ENCODE measurements around the gene ITGB6.

ITGB6 gene

GRCh38 chr2:160061533-160061932 is 138.5 kb downstream of the ITGB6 start:
- no peak for DNase-seq (ENCODE audit: extremely low read depth, low read depth)
- TF ChIP-seq, protein P1, sequence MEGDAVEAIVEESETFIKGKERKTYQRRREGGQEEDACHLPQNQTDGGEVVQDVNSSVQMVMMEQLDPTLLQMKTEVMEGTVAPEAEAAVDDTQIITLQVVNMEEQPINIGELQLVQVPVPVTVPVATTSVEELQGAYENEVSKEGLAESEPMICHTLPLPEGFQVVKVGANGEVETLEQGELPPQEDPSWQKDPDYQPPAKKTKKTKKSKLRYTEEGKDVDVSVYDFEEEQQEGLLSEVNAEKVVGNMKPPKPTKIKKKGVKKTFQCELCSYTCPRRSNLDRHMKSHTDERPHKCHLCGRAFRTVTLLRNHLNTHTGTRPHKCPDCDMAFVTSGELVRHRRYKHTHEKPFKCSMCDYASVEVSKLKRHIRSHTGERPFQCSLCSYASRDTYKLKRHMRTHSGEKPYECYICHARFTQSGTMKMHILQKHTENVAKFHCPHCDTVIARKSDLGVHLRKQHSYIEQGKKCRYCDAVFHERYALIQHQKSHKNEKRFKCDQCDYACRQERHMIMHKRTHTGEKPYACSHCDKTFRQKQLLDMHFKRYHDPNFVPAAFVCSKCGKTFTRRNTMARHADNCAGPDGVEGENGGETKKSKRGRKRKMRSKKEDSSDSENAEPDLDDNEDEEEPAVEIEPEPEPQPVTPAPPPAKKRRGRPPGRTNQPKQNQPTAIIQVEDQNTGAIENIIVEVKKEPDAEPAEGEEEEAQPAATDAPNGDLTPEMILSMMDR (IDR thresholded peaks at IDR 0.05; ENCODE audit: low read depth, low read length, missing control alignments): no peak
- peak overlapping the region; percentile 64 for H3K4me3 ChIP-seq (replicated peaks; ENCODE audit: low read depth, low read length)

GRCh38 chr2:160060297-160060696 is 139.8 kb downstream of the ITGB6 start:
- H3K4me3 ChIP-seq (replicated peaks; ENCODE audit: low read depth, low read length): no peak overlapping the region
- DNase-seq (ENCODE audit: extremely low read depth, low read depth): no peak
- TF ChIP-seq, protein P1 (IDR thresholded peaks at IDR 0.05; ENCODE audit: low read depth, low read length, missing control alignments): no peak

GRCh38 chr2:160057356-160057755 is 142.7 kb downstream of the ITGB6 start:
- TF ChIP-seq, protein P1 (IDR thresholded peaks at IDR 0.05; ENCODE audit: low read depth, low read length, missing control alignments): no peak
- H3K4me3 ChIP-seq (replicated peaks; ENCODE audit: low read depth, low read length): no peak overlapping the region
- DNase-seq (ENCODE audit: extremely low read depth, low read depth): no peak

DNA sequence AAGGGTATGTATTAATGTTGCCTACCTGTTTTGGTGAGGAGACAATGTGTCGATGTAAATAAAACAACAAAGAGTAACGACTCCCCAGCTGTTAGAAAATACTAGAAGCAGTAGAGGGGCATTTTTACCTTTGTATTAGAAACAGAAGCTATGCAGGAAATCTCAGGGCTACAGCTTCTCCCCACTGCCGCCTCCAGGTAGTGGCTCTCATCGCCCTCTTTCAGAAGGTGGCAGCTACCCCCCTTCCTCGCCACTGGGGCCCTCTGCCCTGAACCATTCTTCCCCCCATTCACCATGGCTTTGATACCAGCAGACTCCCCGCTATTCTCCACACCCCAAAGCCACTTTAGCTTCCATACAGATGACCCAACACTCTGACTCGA is 144.4 kb downstream of the ITGB6 start:
- TF ChIP-seq, protein P1 (IDR thresholded peaks at IDR 0.05; ENCODE audit: low read depth, low read length, missing control alignments): no peak
- DNase-seq (ENCODE audit: extremely low read depth, low read depth): no peak
- H3K4me3 ChIP-seq (replicated peaks; ENCODE audit: low read depth, low read length): no peak overlapping the region

DNA sequence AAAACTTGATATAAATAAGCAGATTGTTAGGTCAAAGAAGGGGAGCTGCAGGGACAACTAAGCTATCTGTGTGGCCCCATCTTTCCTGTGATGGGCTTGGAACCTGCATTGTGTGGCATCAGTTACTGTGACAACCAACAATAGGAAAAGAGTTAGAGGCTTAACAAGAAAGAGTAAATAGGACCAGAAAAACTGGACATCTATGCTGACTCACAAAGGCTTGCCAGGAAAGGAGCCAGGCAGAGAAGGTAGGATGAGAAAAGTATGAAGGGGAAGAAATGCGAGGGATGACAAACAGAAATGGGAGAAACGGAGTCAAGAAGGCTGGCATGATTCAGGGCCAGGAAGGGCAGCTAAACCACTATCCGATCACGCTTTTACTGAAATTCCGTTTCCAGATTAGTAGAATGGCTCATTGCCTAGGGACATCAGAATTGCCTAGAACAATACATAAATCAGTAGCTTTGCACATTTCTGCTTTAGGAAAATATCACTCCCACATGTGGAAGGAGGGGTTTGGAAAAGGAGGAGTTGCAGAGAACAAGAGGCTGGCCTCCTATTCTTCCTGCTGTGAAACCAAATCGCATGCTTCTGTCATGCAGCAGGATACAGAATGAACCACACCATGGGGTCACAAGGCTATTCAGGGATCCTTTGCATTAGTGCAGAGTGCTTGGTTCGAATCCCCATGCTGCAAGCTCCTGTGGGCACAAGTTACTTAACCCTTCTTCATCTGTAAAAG is 144.9 kb downstream of the ITGB6 start:
- TF ChIP-seq, protein P1 (IDR thresholded peaks at IDR 0.05; ENCODE audit: low read depth, low read length, missing control alignments): no peak
- H3K4me3 ChIP-seq (replicated peaks; ENCODE audit: low read depth, low read length): no peak overlapping the region
- DNase-seq (ENCODE audit: extremely low read depth, low read depth): peak; percentile 56

GRCh38 chr2:160053946-160054345 is 146.1 kb downstream of the ITGB6 start:
- H3K4me3 ChIP-seq (replicated peaks; ENCODE audit: low read depth, low read length): no peak overlapping the region
- DNase-seq (ENCODE audit: extremely low read depth, low read depth): no peak
- TF ChIP-seq, protein P1 (IDR thresholded peaks at IDR 0.05; ENCODE audit: low read depth, low read length, missing control alignments): no peak

GRCh38 chr2:160052531-160052930 is 147.5 kb downstream of the ITGB6 start:
- no peak overlapping the region for H3K4me3 ChIP-seq (replicated peaks; ENCODE audit: low read depth, low read length)
- TF ChIP-seq, protein P1 (IDR thresholded peaks at IDR 0.05; ENCODE audit: low read depth, low read length, missing control alignments): no peak
- no peak for DNase-seq (ENCODE audit: extremely low read depth, low read depth)

Measured in HFF-Myc (cell line).